Left ventricle myocardium inferior (tissue), 1 donor: ENCODE measurements around the gene SAA4. TPM values are rescaled to one million over a fixed set of nuclear protein-coding genes. Genes with fewer than 3 reads are reported as not detected.
A peak's percentile ranks its signal among the peaks of the same experiment; 100 is the strongest.
"Not testable (repeated sequence)": the region's sequence is repeated elsewhere in the genome, so short reads cannot be mapped to it uniquely, and the experiment has no call there.

Source experiments
- DNase-seq: peaks from one replicate; pipeline ENCODE4 v3.0.0-alpha.2; 2020
- H3K27ac ChIP-seq: fragments of 200-600 bp; replicated peaks from 2 replicates; pipeline ENCODE4 v1.8.0; 2021
- H3K27me3 ChIP-seq: fragments of 200-600 bp; 2 replicates; pipeline ENCODE4 v1.8.0; 2021; ENCODE audit warnings: low read depth
- H3K36me3 ChIP-seq: fragments of 200-600 bp; 2 replicates; pipeline ENCODE4 v1.8.0; 2021
- H3K4me1 ChIP-seq: fragments of 200-600 bp; 2 replicates; pipeline ENCODE4 v1.8.0; 2021
- H3K4me3 ChIP-seq: fragments of 200-600 bp; 2 replicates; pipeline ENCODE4 v1.8.0; 2021; ENCODE audit warnings: mild to moderate bottlenecking, moderate library complexity
- H3K9me3 ChIP-seq: fragments of 200-600 bp; replicated peaks from 2 replicates; pipeline ENCODE4 v1.8.0; 2021
- CTCF ChIP-seq: fragments of 200-600 bp; IDR thresholded peaks from 2 replicates; pipeline ENCODE4 v1.8.0; 2021; ENCODE audit warnings: antibody characterized with exemption, mild to moderate bottlenecking, borderline replicate concordance
- intact Hi-C: fragments of 100-400 bp; cut with micrococcal nuclease; formaldehyde crosslinking; loops from one replicate; pipeline ENCODE4 v1.11.0; 2022
- total RNA-seq: library from RNA; stranded (reverse); fragmentation: NEBNext Ultra II Directional; extraction: Animal tissue kit (Norgen Biotek cat#: 25700); gene quantifications from one replicate; pipeline ENCODE4 v1.2.1, GENCODE V29; 2021
- donor health status: DM: no; HTN: yes; CAD: no; lungs with severe emphysema.

Gene SAA4
- total RNA-seq, 1 donor from 2014 or later = not detected

GRCh38 chr11:18253233-18253632 lies 16.6 kb upstream of the SAA4 start:
- no peak for TF ChIP-seq CTCF
- Histone ChIP-seq H3K27ac (no peak overlapping the region), H3K27me3 (peaks cover 19% of the 10 kb centered on the region), H3K4me1 (no peaks in the 10 kb centered on the region), H3K4me3 (no peak overlapping the region), H3K36me3 (no peaks in the 10 kb centered on the region), H3K9me3 (no peaks in the 10 kb centered on the region)
- intact Hi-C loops = no loop called here
- DNase-seq = no peak

DNA sequence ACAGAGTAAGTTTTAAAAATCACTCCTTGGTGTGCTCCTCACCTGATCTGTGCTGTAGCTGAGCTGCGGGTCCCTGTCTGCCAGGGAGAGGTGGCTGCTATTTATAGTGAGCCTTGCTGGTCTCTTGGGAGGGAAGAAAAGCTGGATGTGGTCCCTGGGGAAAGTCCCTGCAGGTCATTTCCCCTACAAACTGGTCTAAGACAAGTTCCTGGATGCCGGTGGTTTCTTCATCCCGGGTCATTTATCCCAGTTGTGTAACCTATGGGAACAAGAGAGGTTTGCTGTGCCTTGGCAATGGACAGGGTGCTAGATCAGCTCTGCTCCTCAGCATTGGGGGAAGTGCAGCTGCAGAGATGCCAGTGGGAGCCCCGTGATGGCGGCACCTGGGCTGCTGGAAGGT lies 12.0 kb upstream of the SAA4 start, which contains the start of gene SAA2:
TSS of gene SAA2 (minus strand) at position 108 of the 400 bp plus-strand sequence. CDS start 657 bp downstream, outside the sequence.
- intact Hi-C loops = no loop called here
- TF ChIP-seq CTCF = no peak
- DNase-seq = no peak
- H3K9me3 ChIP-seq = peaks cover 7% of the 10 kb centered on the region
- H3K4me3 ChIP-seq = no peak within 1 kb of the TSS
- no peaks in the 10 kb centered on the region for H3K4me1 ChIP-seq
- no peak within 1 kb of the TSS for H3K27ac ChIP-seq
- H3K27me3 ChIP-seq = peaks cover 21% of the 10 kb centered on the region
- no peaks in the 10 kb centered on the region for H3K36me3 ChIP-seq

- H3K9me3 ChIP-seq, H3K27ac ChIP-seq, H3K4me1 ChIP-seq, H3K36me3 ChIP-seq, intact Hi-C loops, DNase-seq, H3K4me3 ChIP-seq: not testable (repeated sequence)
- H3K27me3 ChIP-seq = peaks cover 21% of the 10 kb centered on the region
Measured at GRCh38 chr11:18247191-18247581, 10.6 kb upstream of the SAA4 start.

- H3K9me3 ChIP-seq, H3K36me3 ChIP-seq, DNase-seq, H3K4me3 ChIP-seq, H3K4me1 ChIP-seq, H3K27ac ChIP-seq, intact Hi-C loops: not testable (repeated sequence)
- peaks cover 21% of the 10 kb centered on the region for H3K27me3 ChIP-seq
Measured at GRCh38 chr11:18246379-18247190, 10.0 kb upstream of the SAA4 start.

DNA sequence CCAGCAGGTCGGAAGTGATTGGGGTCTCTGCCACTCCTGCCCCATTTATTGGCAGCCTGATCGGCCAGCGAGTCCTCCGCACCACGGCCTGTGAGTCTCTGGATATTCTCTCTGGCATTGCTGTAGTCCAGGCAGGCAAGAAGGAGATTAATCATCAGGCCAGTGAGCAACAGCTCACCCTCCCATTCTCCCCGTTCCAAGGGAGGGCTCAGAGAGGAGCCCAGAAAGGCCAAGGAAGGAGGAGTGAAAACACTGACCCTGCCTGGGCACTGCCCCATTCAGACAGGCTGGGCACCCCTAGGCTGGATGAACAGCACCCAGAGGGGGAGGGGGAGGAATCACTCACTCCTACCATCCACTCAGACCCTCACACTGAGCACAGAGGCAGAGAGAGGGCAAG lies 8.8 kb upstream of the SAA4 start:
- Histone ChIP-seq H3K27ac (no peak overlapping the region), H3K4me3 (no peak overlapping the region), H3K36me3 (no peaks in the 10 kb centered on the region), H3K9me3 (peaks cover 7% of the 10 kb centered on the region), H3K4me1 (no peaks in the 10 kb centered on the region), H3K27me3 (peaks cover 21% of the 10 kb centered on the region)
- intact Hi-C loops = no loop called here
- DNase-seq = no peak
- no peak for TF ChIP-seq CTCF

DNA sequence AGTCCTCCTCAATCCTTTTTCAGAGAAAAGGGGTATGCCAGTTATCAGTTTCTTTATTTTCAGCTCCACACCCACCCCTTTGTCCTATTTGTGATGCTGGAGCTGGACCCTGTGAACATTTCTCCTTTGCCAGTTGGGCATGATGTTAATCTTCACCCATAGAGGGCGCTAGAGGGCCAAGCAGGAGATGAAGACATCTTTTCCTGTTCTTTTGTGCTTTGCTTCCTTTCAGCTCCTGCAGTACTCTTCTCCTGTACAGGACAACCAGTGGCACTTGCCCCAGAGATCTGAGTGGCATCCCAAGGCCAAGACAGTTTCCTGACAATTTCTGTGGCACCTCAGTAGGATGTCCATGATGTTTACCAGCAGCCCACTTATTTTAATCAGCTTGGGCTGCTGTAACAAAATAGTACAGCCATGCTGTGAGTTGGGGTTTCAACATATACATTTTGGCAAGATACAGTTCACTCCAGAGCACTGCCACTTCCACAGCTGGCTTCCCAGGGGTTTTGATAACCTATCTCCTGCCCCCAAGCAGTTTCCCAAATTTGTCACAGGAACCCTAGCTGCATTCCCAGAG lies 7.3 kb upstream of the SAA4 start:
- Histone ChIP-seq H3K4me1 (no peaks in the 10 kb centered on the region), H3K27ac (no peak overlapping the region), H3K27me3 (peaks cover 25% of the 10 kb centered on the region), H3K36me3 (no peaks in the 10 kb centered on the region), H3K4me3 (no peak overlapping the region), H3K9me3 (peaks cover 7% of the 10 kb centered on the region)
- TF ChIP-seq CTCF = peak; percentile 55
- no peak for DNase-seq
- intact Hi-C loops = no loop called here
